NCI-H345 treated with DMSO at 0.1 percent for 48 hours (cell line): ENCODE measurements around the gene ACSL5.
A peak's percentile ranks its signal among the peaks of the same experiment; 100 is the strongest.
"Not testable (repeated sequence)": the region's sequence is repeated elsewhere in the genome, so short reads cannot be mapped to it uniquely, and the experiment has no call there.

Experiments used
- DNase-seq: peaks from one replicate; lab custom pipeline; 2025; ENCODE audit not compliant: unreplicated experiment; lab: John Stamatoyannopoulos, UW

Gene ACSL5

DNA sequence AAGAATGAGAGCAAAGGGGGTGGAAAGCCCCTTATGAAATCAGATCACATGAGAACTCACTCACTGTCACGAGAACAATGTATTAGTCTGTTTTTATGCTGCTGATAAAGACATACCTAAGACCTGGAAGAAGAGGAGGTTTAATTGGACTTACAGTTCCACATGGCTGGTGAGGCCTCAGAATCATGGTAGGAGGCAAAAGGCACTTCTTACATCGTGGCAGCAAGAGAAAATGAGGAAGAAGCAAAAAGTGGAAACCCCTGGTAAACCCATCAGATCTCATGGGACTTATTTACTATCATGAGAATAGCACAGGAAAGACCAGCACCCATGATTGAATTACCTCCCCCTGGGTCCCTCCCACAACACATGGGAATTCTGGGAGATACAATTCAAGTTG lies 32.9 kb downstream of the ACSL5 start:
- DNase-seq, result not testable (repeated sequence)

DNA sequence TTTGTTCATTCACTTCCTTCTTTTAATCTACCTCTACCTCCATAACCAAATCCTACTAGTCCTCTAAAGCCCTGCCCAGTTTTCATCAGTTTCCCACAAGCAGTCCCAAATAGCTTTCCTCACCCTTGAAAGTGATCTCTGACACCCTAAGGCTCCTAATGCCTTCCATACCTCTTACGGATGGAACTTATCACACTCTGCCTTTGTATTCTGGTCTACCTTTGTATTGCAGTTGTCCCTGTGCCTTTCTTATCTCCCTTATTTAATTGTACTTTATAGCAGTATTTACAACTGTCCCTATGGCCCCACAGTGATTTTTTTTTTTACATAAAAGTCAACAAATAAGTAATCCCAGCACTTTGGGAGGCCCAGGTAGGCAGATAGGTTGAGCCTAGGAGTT lies 33.8 kb downstream of the ACSL5 start:
- DNase-seq, result no peak

DNA sequence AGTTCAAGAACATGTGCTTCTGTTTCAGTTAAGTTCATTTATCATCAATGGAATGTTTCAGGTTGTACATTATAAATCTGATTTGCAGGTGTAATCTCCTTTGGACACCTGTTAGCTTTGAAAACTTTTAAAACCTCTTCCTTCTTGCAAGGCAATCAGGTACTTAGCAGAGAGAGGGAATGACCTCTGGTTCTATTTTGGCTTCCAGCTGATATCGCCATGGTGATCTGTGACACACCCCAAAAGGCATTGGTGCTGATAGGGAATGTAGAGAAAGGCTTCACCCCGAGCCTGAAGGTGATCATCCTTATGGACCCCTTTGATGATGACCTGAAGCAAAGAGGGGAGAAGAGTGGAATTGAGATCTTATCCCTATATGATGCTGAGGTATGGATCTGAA lies 35.4 kb downstream of the ACSL5 start:
- DNase-seq, result no peak

DNA sequence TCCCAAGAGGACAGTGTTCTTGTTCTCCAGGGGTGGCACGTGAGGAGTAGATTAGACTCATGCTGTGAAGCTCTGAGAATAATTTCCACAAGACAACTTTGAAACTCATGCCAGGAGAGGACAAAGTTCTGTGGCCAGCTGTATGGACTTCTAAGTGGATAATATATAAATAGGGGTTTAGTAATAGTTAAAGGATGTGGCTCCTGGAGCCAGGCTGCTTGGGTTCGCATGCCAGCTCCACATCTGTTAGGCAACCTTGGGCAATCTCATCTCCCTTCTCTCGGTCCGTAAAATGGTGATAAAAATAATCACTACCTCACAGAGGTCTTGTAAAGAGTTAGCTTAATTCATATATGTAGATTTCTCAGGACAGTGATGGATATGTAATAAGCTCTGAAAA lies 35.8 kb downstream of the ACSL5 start:
- no peak for DNase-seq

DNA sequence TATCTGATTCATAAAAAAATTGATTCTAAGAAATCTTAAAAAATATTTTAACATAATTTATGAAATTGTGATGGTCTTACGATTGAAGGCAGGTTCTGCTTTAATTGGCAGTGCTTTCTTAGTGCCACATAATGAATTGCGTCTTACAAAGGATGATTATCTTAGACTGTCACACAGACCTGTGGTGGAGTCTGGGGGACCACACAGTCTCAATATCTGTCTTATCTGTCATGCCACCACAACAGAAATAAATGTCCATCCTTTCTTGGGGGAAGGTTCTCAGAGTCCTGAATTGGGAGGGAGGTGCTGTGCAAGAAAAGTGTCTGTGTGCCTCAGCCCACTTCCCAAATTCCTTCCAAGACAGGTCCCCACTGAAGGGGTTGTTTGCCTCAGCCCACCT lies 38.8 kb downstream of the ACSL5 start:
- no peak for DNase-seq

DNA sequence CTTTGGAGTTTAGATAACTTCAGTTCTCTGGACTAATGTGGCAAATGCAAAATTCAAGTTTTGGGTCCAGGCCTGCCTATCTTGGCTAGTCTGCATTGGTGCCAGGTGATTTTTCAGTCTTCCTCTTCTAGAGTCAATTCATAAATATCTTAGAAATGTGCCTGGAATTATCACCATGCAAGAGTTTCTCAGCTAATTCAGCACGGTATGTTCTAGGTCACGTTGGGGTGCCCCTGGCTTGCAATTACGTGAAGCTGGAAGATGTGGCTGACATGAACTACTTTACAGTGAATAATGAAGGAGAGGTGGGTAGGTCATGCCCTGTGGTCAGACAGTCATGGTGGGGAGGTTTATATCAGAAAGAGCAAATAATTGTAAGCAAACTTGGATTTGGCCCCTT lies 47.8 kb downstream of the ACSL5 start:
- no peak for DNase-seq

DNA sequence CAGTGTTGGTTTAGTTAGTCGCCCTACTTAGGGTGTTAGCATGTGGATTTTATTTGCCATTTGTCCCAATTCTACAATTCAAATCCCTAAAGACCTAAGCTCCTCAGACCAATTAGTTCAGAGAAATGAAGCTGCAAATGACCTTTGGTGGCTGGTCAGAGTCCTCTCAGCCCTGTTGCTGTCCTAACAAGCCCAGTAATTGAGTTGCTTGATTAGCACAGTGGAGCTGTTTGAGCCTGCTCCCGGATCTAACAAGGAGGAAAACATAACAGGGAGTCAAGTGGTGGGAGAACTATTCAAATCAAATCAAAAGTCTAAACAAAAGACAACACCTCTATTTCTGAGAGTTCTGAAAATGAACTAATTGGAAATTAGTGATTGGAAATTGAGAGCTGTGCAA lies 50.7 kb downstream of the ACSL5 start:
- no peak for DNase-seq

DNA sequence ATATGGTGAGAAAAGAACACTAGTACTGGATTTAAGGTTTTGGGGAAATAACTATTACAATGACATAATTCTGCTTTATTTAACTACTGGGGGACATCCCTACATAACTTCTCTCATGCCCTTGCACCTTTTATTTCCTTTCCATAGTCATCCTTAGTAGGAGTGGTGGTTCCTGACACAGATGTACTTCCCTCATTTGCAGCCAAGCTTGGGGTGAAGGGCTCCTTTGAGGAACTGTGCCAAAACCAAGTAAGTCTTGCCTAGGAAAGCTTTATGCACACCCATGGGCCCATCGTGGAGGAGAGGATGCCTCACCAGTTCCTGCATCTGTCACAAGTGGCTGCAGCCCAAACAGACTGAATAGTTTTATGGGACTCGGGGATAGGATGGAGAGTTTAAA lies 52.2 kb downstream of the ACSL5 start:
- DNase-seq, result no peak

DNA sequence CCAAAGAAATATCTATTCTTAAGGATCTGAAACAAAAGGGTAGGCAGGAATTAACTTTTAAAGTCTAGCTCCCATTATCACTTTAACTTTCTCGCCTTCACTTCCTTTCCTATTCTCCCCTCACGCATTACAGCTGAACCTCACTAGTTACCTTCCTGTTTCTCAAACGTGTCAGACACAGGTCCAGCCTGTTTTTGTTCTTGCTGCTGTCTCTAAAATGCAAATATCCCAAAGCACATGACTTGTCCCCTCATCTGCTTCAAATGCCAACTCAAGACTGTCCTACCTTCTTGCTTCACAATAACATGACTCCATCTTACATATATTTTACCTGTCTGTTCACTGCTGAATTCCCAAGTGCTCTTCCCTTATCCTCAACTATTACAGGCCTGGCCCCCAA lies 55.2 kb downstream of the ACSL5 start:
- DNase-seq, result no peak

DNA sequence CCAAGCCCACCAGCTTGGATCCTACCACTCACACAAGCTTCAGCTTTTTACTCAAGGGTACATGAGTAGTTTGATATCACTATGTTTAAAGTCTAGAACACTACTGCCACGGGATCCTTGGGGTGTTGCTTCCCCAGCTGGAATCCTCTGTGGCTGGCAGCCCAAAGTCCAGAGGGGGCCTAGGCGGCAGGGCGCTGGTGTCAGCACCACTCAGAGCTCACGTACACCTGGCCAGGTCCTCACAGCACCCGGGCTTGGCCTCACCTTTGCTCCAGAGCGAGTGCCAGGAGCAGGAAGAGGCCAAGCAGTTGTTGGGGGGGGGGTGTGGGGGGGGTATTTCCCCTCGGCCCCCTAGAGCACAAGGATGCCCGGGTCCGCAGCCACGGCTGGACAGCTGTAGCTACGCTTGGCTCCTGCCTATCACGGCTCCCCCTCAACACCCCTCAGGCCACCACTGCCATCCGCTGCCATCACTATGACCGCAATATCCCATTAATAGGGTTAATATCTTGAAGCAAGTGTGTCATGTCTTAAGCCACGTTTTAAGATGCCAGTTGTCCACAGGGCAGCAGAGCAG lies 55.8 kb downstream of the ACSL5 start:
- DNase-seq, result no peak

DNA sequence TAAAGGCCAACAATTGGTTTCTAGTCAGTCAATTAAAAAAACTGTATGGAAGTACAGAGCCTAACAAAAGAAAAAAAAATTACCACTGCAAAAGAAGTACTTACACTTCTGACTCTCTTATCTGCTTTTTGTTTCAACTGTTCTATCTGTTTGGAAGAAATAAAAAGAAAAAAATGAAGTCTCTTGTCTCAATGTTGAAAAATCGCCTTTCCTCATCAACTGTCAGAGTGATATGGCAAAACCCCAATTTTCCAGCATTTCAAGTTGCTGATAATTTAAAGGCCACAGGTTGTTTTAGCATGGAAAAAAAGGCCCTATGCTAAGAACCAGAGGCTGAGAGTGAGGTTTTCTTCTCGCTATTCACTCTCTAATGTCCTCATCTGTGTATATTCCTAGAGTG lies 59.2 kb downstream of the ACSL5 start:
- no peak for DNase-seq

DNA sequence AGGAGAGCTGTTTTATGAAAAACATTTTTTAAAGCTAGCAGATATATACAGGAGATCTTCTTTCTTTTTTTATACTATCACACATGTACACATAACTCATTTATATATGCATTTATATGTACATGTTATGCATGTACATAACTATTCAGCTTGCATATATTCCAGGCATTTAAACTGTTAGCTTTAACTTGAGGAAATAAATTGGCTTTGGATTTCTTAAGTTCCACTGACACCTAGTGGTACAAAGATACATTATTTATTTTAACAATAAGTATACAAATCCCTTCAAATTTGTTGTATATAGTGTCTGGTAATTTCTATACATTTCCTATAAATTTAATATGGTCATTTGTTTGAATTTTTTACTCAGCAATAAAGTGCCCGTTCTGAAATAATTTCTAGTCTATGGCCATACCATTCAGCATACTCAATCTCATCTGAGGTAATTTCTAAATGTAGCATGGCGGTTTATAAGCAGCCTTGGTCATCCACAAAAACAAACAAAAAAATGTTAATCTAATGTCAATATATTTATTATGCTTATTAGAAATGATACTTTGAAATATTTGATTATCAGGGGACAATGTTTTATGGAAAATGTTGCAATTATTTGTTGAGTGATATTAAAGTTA lies 61.2 kb downstream of the ACSL5 start:
- DNase-seq, result no peak

DNA sequence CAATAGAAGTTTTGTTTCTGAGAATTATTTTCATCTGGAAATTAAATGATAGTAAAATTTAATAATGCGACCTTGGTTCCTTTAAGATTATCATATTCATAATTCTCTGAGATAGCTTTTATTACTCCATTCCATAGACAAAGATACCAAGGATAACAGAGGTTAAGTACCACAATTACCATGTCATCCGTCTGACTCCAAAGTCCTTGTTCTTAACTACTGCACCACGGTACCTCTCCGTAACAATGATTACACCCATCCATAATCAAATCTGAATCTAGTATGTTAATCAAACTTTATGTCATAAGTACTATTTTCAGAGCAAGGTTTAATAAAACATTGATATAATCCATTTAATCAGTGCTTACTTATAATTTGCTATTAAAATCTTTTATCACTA lies 64.4 kb downstream of the ACSL5 start:
- DNase-seq, result no peak

DNA sequence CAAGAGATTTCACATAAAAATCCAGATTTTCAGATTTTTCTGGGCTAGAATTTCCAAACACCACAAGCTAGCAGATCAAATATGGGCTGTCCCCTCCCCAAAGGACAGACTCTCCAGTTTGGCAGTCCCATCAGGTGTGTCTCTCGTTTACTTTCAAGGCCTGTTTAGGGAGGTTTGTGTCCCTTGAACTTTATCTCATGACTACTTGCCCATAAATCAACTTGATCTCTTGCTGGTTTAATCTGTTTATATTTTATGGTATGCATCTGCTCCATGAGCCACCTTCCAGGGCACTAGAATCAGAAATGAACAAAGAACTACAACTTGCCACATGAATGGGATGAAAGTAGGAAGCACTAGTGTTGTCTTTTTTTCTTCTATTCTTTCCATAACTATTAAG lies 67.6 kb downstream of the ACSL5 start:
- no peak for DNase-seq

DNA sequence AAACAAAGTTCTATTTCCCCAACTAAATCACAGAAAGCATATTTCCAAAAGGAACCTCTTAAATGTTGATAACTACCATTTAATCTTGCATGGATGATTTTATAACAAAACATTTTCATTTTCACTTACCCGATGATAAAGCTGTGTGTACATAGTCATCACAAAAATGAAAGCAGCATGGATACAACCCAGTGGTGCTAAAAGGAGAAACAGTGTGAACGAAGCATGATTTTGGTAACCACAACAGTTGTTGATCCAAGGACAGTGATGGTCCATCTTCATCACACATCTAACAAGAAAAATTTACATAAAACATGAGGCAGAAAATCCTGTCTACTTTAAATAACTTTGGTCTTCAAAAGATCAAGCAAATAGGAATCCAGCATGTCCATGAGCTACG lies 68.1 kb downstream of the ACSL5 start:
- no peak for DNase-seq

DNA sequence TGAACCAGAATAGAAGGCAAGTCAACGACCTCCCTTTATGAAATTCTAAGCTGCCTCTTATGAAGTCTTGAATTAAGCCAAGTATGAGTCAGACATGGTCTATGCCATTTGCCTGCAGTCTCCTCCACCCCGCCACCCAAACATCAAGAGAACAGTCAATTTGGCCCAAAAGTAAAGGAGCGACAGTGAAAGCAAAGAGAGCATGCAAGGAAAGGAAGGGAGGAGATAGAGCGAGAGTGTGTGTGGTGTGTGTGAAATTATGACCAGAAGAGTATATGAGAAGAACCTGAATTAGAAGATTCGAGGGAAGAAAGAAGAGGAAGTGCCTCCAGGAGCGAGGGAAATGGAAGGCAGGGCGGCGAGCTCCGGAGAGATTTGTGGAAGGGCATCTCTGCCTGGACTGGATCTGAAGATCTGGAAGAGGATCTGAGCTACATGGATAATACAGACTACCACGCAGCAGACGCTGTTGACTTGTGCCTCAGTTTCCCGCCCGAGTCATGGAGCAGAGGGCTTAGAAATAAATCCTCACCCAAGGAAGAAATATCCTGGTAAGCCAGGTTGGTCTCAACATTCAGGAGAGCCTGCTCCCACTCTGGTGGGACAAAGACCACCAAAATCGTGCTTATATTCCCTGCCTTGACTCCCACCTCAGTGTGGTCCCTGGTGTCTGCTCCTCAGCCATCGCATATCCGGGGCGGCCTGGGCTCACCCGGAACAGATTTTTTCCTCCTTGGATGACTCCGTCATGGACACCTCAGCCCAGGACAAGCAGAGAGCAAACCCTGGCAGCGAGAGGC lies 72.3 kb downstream of the ACSL5 start:
- DNase-seq, result no peak

DNA sequence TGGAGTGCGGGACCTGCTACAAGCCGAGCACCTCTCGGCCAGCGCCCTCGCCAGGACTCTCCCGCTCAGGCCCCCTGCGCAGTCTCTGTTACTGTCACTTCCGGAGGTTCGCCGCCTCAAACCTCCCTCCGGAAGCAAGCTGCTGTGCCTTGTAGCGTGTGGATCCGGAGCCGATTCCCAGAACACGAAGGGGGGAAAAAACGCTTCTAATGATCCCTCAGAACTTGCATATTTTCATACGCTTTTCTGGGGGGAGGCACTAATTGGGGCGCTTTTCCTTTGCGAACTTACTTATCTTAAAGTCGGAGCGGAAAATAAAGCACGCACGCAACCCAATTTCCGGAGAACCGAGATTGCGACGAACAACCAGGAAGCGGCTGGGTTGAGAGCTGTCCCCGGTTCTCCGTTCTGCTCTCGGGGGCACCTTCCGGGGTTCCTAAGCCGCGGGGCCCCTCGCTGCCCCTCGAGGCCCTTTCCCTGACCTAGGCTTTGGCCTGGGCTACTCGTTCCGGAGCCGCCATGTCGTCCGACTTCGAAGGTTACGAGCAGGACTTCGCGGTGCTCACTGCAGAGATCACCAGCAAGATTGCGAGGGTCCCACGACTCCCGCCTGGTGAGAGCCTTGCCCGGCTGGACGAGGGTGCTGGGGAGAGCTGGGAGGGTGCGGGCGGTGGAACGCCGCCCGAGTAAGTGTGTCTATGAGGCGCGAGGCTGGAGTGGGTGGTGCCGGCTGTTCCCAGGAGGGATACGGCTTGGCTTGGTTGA lies 73.1 kb downstream of the ACSL5 start, which contains the start of the genes VTI1A and ZDHHC6:
Gene VTI1A (plus strand): TSS at position 361 of the 765 bp plus-strand sequence. CDS start 159 bp downstream, at position 520.
Gene ZDHHC6 (minus strand): TSS at position 60 of the 765 bp plus-strand sequence. CDS start 1,478 bp downstream, outside the sequence.
- DNase-seq, result peak; percentile 44

DNA sequence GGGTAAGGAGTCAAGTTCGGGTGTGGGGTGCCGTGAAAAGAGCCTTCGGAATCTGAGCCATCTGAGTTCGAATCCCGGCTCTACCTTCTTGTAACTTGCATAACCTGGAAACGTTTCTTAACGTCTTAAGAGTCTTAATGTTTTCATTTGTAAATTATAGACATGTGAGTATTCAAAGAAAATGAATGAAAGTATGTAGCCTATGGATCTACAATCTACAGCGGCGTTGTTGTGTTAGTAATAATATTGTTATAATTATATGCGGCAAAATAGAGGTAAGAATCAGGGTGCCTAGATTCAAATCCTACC lies 73.7 kb downstream of the ACSL5 start:
- DNase-seq, result no peak

DNA sequence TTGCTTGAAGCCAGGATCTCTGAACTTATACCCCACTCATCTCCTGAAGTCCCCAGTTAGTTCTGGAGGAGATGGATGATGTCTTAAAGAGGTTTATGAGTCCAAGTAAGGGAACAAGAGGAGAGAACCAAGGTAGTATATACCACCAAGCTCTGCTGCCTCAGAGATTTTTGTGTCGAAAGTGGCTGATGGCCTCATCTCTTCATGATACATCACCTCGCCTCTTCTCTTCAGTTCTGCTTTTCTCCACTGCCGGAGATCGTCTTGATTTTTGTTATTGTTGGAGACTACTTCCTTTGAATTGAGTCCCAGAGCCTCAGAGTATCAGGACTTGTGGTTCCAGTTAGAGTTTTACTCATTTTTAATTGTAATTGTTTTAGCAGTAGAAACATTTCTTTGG lies 75.0 kb downstream of the ACSL5 start:
- no peak for DNase-seq

DNA sequence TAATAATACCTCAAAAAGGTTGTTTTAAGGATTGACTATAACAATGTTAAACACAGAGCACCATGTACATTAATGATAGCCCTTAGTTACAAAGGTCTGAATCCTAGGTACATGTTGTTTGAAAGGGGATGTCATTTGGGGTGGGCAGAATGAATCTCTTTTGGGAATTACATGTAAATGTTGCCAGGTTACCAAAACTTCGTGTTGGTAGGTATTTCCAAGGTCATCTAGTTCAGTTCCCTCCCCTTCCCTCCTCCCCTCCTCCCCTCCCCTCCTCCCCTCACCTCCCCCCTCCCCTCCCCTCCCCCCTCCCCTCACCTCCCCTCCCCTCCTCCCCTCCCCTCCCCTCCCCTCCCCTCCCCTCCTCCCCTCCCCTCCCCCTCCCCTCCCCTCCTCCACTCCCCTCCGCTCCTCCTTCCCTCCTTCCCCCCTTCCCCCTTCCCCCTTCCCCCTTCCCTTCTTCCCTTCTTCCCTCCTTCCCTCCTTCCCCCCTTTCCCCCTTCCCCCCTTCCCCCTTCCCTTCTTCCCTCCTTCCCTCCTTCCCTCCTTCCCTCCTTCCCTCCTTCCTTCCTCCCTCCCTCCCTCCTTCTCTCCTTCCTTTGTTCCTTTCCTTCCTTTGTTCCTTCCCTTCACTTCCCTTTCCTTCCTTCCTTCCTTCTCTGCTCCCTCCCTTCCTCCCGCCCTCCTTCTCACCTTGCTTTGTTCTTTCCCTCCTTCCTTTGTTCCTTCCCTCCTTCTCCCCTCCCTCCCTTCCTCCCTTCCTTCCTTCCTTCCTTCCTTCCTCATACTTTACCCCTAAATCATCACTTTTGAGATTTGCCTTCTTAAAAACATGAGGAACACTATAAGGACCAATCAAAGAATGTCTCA lies 81.2 kb downstream of the ACSL5 start:
- DNase-seq, result no peak

DNA sequence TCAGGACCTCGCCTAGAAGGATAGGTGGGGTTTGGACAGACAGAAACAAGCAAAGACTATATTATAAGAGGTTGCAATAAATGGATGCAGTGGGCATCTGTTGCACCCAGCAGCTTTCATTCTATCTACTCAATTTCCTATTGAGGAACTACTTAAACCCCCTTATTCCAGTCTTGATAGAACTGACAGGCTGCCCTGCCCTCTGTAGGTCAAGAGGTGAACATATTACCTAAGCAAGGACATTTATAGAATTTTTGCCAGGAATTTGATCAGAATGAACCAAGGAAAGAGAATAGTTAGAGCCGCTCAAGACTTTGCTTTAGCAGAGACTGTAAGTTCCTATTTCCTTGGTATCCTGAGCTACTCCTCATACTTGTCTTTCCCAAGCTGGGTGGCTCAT lies 82.6 kb downstream of the ACSL5 start:
- no peak for DNase-seq
